ENCODE data around the gene PTHLH. TPM values are rescaled to one million over a fixed set of nuclear protein-coding genes. Genes with fewer than 3 reads are reported as not detected.

The PTHLH gene
- total and polyA plus RNA-seq, 2 donors (not counting 3 experiments of a cell fraction or from before 2014, with no cell fraction given) = 0.60 to 0.65 TPM

DNA sequence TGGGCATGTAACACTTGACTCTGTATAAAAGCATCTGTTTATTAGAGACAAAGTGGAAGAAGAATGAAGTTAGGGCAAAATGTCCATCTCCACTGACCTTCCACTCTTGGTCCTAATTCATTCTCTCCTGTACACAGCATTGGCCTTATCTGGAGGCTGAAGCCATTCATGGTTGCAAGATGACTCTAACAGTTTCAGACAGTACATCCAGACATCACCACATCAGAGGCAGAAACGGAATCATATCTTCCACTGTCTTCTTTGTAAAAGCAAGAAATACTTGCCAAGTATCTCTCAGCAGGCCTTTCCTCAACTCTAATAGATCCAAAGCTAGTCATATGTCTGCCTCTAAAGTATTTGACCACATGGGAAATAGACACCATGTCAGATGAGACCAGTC lies 41.1 kb downstream of the PTHLH start:
- dilution Hi-C loops (cut with MboI; ENCODE audit: extremely low pct_ligation_motif_present, low sequenced_read_pairs) (no loop called here), intact Hi-C loops (cut with micrococcal nuclease) (no loop called here)
- no peak overlapping the region for H3K4me3 ChIP-seq (replicated peaks in 1 of 3; ENCODE audit: insufficient read depth in 1 of 3, low read depth in 1 of 3, low read length in 3 of 3)
- no peaks in the 10 kb centered on the region for H3K79me2 ChIP-seq (ENCODE audit: control insufficient read depth, insufficient read depth, low read length)
- POLR2A ChIA-PET = no interaction called here
- H3K27ac ChIP-seq (ENCODE audit: insufficient read depth, low read depth, low read length) = no peak overlapping the region
- H3K9me1 ChIP-seq (replicated peaks; ENCODE audit: control insufficient read depth, extremely low read depth, insufficient read depth, low read length) = no peaks in the 10 kb centered on the region
- BruUV-seq (replicated peaks) = no TSS peak
- TF ChIP-seq MYC (IDR thresholded peaks at IDR 0.05; ENCODE audit: low read depth, low read length) (no peak), CTCF (IDR thresholded peaks at IDR 0.05; ENCODE audit: extremely low read depth in 1 of 2, insufficient read depth in 1 of 2, low read depth in 1 of 2, low read length in 2 of 2) (no peak), POLR2AphosphoS5 (IDR thresholded peaks at IDR 0.05; ENCODE audit: insufficient read depth, low read depth, low read length) (no peak), FOS (IDR thresholded peaks at IDR 0.05; ENCODE audit: borderline replicate concordance, insufficient read depth, low read length) (no peak), EZH2 (IDR thresholded peaks at IDR 0.05; ENCODE audit: borderline replicate concordance, low read depth, low read length, severe bottlenecking) (no peak), GATA2 (IDR thresholded peaks at IDR 0.05; ENCODE audit: insufficient read depth, insufficient read length, low read depth, low read length) (no peak), JUN (IDR thresholded peaks at IDR 0.05; ENCODE audit: borderline replicate concordance, insufficient read depth, insufficient read length, low read depth) (no peak), POLR2A (IDR thresholded peaks at IDR 0.05; ENCODE audit: low read depth, low read length) (no peak)
- TF ChIP-seq, protein P1, sequence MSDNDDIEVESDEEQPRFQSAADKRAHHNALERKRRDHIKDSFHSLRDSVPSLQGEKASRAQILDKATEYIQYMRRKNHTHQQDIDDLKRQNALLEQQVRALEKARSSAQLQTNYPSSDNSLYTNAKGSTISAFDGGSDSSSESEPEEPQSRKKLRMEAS (IDR thresholded peaks at IDR 0.05; ENCODE audit: insufficient read depth, insufficient read length) = no peak
- no peak for DNase-seq (ENCODE audit: low read depth, low spot score)
- no peak overlapping the region for H2AFZ ChIP-seq (ENCODE audit: low read depth, low read length)
- H4K20me1 ChIP-seq (replicated peaks; ENCODE audit: control insufficient read depth, extremely low read depth, insufficient read depth, low read length) = no peaks in the 10 kb centered on the region
- FAIRE-seq = no peak
- H3K27me3 ChIP-seq (ENCODE audit: control insufficient read depth in 2 of 2, insufficient read depth in 2 of 2, low read length in 2 of 2) = no peaks in the 10 kb centered on the region
- H3K36me3 ChIP-seq (ENCODE audit: control insufficient read depth in 2 of 2, extremely low read depth in 1 of 2, insufficient read depth in 2 of 2, low read length in 2 of 2) = no peaks in the 10 kb centered on the region
- H3K9me3 ChIP-seq (replicated peaks; ENCODE audit: control insufficient read depth, insufficient read depth, low read length) = no peaks in the 10 kb centered on the region
- H3K4me2 ChIP-seq (ENCODE audit: insufficient read depth, low read length) = no peak overlapping the region
- H3K4me1 ChIP-seq (ENCODE audit: control insufficient read depth, extremely low read depth, insufficient read depth, low read length) = no peaks in the 10 kb centered on the region
- CTCF ChIA-PET = no interaction called here
- no peak overlapping the region for H3K9ac ChIP-seq (replicated peaks; ENCODE audit: extremely low read depth, insufficient read depth, low read length)
